RCC 7860 (cell line): ENCODE data around the gene PTAR1.
"Not testable (repeated sequence)": the region's sequence is repeated elsewhere in the genome, so short reads cannot be mapped to it uniquely, and the experiment has no call there.

Source experiments
- DNase-seq: peaks from one replicate; pipeline ENCODE4 v3.0.0-alpha.2; 2015; ENCODE audit warnings: low spot score
- FAIRE-seq: peaks from 2 replicates; lab custom pipeline; 2012; peaks lifted over from hg19 to GRCh38; lab: Jason Lieb, UNC

PTAR1 gene

GRCh38 chr9:69759421-69760277 lies at the start of gene PTAR1:
PTAR1 (minus strand) TSS chr9:69760011; CDS start chr9:69759938, 73 bp downstream.
- DNase-seq (peak; percentile 79), FAIRE-seq (no peak)

DNA sequence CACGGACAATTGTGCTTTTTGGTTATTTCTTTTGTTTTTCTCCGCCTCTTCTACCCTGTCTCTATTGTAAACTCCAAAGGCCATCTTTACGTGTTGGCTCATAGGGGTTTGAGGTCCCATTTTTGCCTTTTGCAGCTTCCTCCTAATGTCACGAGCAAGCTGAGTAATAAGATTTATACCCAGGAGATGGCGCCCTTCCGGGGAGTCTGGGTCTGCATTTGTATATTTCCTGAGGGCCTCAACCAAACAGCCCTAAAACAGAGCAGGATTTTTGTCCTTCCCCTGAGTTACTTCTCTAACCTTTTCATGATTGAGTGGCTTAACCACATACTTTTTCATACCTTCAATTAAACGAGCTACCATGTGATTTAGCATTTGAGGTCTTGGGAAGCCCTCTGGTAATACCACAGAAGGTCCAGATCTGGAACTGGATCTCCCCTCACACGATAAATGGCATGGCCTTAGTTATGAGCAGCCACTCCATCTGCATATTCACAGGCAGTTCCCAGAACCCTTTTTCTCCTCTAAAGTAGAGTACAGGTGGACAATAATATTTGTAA lies 49.6 kb upstream of the PTAR1 start:
- FAIRE-seq (no peak), DNase-seq (no peak)

DNA sequence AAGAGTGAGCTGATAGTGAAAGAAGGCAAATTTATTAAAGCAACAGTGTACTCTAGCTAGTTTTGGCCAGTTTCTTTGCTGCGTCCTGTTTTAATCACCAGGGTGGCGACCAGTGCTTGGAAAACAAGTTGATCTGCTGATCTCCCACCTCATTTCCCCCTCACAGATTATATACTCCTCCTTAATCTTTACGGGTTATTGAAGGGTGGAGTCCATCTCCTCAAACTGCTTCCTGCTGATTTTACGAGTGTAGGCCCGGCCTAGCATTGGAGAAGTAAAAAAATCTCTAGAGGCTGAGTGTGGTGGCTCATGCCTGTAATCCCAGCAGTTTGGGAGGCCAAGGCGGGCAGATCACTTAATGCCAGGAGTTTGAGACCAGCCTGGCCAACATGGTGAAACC lies 46.8 kb upstream of the PTAR1 start:
- FAIRE-seq (no peak), DNase-seq (no peak)

DNA sequence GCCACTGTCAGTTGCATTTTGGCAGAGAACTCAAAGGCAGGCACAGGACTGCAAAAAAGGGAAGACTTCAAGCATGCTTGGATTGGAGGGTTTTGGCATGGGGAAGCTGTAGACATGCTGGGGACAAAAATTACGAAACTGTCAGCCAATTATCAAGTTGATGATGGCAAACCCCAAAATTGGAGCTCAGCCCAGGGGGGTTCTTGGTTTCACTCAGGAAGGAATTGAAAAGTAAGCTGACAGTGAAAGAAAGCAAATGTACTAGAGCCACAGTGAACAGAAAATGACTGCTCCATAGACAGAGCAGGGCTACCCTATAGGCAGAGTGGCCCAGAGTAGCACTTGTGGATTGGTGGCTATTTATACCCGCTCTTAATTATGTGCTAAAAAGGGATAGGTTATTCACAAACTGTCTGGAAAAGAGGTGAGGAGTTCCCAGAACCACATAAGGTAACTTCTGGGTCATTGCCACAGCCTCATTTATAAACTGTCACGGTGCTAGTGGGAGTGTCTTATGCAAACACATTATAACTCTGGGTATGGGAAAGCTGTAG lies 46.2 kb upstream of the PTAR1 start:
- no peak for DNase-seq
- no peak for FAIRE-seq

- DNase-seq (no peak), FAIRE-seq (no peak)
Measured at GRCh38 chr9:69801989-69802388, 42.2 kb upstream of the PTAR1 start.

GRCh38 chr9:69800027-69800426 lies 40.2 kb upstream of the PTAR1 start:
- not testable (repeated sequence) for DNase-seq, FAIRE-seq

DNA sequence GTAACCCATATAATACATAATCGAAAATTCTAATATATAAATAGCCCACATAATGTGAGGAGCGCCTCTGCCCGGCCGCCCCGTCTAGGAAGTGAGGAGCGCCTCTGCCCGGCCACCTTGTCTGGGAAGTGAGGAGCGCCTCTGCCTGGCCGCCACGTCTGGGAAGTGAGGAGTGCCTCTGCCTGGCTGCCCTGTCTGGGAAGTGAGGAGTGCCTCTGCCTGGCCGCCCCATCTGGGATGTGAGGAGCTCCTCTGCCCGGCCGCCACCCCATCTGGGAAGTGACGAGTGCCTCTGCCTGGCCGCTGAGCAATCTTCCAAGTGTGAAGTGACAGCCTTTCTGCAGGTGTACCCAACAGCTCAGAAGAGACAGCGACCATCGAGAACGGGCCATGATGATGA lies 39.7 kb upstream of the PTAR1 start:
- FAIRE-seq, DNase-seq: not testable (repeated sequence)

DNA sequence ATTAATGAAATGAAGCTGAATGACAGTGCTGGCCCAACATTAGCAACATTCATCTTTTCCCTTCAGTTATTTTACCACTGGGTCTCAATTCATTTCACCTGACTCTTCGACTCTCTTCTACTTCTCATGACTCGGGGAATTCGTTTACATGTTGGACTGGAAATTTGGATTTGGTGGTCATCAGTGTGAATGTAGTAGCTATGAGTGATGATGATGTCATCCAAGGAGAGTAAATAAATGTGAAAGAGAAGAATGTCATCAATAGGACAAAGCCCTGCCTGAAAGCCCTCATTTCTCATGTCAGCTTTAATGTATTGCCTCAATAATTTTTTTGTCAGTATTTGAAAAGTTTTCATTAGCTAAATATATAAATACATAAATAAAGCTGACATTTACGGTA lies 38.9 kb upstream of the PTAR1 start:
- DNase-seq (peak; percentile 28), FAIRE-seq (no peak)

GRCh38 chr9:69797675-69798074 lies 37.9 kb upstream of the PTAR1 start:
- DNase-seq: no peak
- no peak for FAIRE-seq

DNA sequence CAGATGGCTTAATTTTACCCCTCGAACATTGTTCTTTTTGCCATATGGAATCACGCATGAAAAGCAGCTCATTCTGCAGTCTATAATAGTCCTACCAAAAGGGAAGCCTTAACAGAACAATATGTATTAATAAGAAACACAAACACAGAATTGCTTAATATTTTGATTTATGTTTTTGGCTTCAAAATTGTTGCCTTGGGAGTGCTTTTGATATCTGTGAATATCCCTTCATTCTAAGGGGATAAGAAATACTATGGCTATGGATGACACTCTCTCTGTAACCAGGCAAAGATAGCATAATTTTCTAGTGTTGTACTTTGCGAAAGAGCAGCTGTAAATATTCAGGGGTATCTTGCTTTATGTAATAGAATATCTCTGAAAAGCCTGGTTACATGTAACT lies 34.5 kb upstream of the PTAR1 start:
- FAIRE-seq: no peak
- DNase-seq: no peak

- FAIRE-seq: no peak
- peak; percentile 13 for DNase-seq
Measured at GRCh38 chr9:69785757-69786156, 25.9 kb upstream of the PTAR1 start.

DNA sequence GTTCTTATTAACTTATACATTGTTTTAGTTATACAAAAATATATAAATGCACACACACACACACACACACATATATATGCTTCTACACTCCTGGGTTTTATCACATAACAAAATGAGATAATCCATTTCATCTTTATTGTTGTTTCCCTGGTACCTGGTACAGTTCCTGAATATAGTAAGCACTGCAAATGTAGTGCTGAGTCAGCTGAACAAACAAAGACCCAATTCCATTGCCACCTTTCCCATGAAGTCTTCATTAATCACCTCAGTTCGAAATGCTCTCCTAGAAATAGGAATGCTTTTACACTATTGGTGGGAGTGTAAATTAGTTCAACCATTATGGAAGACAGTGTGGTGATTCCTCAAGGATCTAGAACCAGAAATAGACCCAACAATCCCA lies 13.4 kb upstream of the PTAR1 start:
- DNase-seq (no peak), FAIRE-seq (no peak)

DNA sequence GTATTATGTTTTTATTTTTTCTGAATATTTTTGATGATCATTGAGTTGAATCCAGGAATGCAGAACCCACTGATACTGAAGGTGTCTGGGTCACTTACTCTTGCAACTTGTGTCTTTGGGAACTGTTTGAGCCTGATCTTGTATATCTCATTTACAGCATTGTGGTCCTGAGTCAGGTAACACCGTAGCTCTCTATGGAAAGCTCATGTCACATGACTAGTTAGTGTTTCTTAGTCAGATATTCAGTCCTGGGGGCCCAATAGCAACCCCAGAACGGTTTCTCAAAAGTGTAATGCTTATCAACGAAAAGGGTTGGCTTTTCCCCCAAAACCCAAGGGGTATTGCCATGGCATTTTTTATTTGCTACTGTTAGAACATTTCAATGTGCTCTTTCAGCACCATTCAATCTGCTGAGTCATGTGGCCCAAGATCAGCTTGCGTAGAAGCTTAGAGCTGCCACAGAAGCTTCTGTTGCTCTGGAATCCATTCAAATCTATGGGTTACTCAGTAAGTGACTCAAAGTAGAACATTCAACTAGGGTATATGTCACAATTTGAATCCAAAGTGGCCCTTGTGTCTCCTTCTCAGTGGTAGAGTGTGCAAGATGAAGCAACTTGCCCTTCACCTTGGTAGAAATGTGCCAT lies 12.1 kb upstream of the PTAR1 start:
- FAIRE-seq (no peak), DNase-seq (peak; percentile 25)

DNA sequence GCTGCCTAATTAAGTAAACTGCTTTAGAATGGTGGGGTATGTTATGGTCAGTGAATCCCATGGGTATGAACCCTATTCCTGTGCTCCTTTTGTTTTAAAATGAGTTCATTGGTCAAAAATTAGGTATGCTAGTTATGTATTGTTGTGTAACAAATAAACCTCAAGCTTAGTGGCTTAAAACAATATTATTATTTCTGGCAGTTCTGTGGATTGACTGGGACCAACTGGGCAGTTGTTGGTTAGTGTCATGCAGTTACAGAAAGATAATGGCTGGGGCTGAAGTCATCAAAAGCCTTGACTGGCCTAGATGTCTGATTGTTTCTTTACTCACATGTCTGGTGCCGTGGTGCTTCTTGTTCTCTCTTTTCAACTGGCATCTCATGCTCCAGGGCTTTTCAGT lies 8.9 kb upstream of the PTAR1 start:
- DNase-seq (no peak), FAIRE-seq (no peak)

DNA sequence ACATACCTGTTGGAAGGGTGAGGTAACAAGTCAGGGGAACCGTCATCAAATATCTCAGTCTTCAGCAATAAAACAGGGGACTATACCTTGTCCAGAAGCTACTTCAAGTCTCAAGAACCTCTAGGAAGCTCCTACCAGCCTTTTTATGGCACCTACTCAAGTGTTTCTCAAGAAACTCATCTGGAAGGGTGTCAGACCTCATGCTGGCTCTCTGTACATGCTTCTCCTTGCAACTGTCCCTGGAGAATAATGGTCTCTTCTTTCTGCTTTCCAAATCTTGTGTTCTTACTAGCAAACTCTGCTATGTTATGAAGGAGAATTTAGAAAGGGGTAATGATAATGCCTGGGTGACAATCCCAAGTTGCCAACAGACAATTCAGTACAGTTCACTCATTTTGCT lies 8.3 kb upstream of the PTAR1 start:
- no peak for FAIRE-seq
- DNase-seq: no peak

DNA sequence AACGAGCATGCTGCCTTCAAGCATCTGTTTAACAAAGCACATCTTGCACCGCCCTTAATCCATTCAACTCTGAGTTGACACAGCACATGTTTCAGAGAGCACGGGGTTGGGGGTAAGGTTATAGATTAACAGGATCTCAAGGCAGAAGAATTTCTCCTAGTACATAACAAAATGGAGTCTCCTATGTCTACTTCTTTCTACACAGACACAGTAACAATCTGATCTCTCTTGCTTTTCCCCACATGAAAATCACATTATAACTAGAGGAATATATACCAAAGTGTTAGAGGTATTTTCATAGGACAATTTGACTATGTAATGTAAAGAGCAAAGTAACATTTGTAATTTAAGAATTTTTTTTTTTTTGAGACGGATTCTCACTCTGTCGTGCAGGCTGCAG lies 4.1 kb upstream of the PTAR1 start:
- FAIRE-seq, DNase-seq: not testable (repeated sequence)

GRCh38 chr9:69762527-69762926 lies 2.7 kb upstream of the PTAR1 start:
- FAIRE-seq (peak; percentile 38), DNase-seq (no peak)

DNA sequence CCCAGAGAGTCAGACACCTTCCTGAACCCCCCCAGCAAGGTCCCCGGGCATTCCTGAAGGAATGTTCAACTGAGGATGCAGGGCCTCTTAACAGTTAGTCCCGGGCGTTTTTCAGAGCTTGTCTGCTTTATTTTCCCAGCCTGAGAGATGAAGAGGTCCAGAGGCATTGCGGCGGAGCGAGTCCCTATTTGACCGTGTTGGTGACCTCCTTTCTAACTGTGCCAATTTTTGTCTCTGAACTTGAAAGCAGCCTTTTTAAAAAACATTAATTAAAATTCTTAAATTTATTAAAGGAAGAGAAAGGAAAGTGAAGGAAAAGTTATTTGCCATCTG lies 433 bp upstream of the PTAR1 start:
- no peak for DNase-seq
- FAIRE-seq: peak; percentile 22

DNA sequence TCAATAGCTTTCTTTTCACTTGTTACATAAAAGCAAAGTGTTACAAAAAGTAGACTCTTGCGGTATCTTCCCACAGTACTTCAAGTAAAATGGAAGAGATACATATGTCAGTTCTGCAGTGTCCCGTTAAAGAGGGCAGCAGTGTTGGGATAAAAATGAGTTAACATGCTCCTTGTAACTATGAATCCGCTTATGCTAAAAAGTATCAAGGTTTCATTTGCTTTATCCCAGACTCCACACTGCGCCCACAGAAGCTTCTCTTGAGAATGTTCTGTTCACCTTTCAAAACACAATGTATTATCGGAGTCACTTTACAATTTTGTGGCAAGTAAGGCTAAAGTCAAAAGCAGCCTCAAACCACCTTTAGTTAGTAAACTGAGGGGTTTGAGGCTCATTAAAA lies 790 bp downstream of the PTAR1 start:
- DNase-seq (no peak), FAIRE-seq (no peak)

GRCh38 chr9:69757996-69758675 lies 1.7 kb downstream of the PTAR1 start:
- no peak for FAIRE-seq
- DNase-seq: no peak

DNA sequence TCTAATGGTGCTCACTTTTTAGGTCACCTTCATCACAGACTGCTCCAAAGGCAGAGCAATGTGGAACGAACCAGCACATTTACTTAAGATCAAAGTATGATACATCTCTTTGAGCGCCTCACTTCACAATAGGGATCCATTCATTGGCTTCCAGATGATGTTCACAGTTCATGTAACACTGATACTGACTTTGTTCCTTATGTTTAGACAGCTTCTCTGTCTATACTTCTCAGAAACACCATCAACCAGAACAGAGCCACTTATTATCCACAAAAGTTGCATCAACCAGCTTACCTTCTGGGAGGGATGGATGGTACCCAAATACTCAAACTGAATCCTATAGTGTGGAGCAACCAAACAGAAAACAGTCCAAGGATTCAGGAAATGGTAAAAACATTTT lies 4.6 kb downstream of the PTAR1 start:
- FAIRE-seq (no peak), DNase-seq (no peak)
